Smooth muscle cell of the brain vasculature (primary cell): ENCODE results near the gene SYNJ2.

ENCODE experiments used
- DNase-seq: peaks from one replicate; pipeline ENCODE4 v3.0.0-alpha.2; 2012; ENCODE audit warnings: low read depth, low spot score

The SYNJ2 gene

DNA sequence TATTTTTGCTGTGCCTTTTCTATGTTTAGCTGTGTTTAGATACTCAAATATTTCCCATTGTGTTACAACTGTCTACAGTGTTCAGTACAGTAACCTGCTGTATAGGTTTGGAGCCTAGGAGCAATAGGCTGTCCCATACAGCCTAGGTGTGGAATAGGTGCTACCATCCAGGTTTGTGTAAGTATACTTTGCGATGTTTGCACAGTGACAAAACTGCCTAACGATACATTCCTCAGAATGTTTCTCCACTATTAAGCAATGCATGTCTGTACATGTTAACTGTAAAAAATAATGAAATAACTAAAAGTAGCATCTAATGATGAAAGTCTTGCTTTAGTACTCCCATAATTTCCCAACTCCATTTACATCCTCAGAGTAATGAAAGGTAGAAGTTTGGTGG lies 140.4 kb downstream of the SYNJ2 start:
- no peak for DNase-seq

DNA sequence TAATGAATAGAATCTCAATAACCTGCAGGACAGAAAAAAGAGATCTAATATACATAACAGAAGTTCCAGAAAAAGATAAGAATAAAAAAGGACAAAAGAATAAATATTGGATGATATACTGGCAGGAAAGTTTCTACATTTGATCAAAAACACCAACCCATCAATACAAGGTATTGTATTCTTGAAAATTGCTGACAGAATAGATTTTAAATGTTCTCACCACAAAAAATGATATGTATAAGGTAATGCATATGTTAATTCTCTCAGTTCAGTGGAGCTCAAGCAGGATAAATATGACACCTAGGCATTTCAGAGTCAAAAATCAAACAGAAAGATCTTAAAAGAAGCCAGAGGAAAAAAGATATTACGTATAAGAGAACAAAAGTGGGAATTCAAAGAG lies 142.6 kb downstream of the SYNJ2 start:
- DNase-seq = no peak

DNA sequence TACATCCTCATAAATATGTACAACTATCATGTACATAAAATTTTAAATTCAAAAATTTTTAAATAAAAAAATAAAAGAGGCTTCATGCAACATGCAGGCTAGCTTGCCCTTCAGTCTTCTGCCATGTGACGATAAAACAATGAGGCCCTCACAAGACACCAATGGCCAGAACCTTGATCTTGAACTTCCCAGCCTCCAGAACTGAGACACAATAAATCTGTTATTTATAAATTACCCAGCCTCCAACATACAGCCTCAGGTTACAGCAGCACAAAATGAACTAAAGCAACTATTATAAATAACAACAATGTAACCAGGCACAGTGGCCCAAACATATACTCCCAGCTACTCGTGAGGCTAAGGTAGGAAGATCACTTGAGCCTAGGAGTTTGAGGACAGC lies 143.6 kb downstream of the SYNJ2 start:
- no peak for DNase-seq

DNA sequence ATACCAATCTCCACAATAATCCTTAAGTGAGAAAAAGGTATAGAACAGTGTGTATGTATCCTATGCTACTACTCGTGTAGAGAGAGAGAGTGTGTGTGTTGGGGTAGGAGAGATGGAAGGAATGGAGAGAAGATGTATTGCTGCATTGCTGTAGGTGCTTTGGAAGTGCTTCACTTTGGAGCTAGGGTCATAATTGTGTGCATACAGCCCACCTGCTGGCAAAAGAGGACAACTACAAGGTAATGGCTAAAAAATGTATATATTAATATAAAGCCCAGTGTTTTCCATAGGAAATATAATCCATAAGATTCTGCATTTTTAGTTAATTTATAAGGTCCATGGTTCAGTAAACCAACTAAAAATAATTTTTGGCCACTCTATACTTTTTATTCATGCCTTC lies 150.3 kb downstream of the SYNJ2 start:
- DNase-seq = no peak

DNA sequence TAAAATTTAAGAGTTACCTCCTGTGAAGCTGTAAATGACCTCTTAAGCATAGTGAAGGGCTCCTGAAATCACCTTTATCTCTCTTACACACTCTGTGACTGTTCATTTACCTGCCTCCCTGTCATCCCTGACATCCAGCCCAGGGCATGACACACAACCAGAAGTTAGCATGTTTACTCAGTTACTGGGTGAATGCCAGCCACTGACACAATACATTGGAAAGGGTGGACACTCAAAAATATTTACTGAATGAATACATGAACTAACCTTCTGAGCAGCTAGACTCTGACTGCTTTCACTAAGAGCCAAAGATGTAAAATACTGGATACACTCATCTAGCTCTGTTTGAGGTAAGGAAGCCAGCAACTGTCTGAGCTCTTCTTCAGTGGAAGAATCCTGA lies 161.1 kb downstream of the SYNJ2 start:
- DNase-seq = no peak

DNA sequence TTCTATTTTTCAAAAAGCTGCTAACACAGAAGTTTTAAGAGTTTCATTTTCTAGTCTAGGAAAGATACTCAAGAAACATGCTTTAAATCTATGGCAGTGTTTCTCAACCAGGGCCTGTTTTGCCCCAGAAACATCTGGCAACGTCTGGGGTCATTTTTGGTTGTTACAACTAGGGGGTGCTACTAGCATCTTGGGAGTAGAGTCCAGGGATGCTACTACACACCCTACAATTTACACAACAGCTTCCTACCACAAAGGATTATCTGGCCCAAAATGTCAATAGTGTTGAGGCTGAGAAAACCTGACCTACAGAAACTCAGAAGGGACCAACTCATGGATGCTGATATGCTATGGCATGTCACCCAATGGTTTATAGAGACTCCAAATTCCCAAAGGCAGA lies 162.0 kb downstream of the SYNJ2 start:
- no peak for DNase-seq
